ENCODE measurements around the gene ARHGAP35. TPM values are rescaled to one million over a fixed set of nuclear protein-coding genes. Genes with fewer than 3 reads are reported as not detected.
A peak's percentile ranks its signal among the peaks of the same experiment; 100 is the strongest.

ARHGAP35 gene
- total and polyA plus RNA-seq, 10 of the 15 experiments (the other 5 are each of a cell fraction or from before 2014, with no cell fraction given), result 0.85 to 29.9 (median 11.5) TPM

DNA sequence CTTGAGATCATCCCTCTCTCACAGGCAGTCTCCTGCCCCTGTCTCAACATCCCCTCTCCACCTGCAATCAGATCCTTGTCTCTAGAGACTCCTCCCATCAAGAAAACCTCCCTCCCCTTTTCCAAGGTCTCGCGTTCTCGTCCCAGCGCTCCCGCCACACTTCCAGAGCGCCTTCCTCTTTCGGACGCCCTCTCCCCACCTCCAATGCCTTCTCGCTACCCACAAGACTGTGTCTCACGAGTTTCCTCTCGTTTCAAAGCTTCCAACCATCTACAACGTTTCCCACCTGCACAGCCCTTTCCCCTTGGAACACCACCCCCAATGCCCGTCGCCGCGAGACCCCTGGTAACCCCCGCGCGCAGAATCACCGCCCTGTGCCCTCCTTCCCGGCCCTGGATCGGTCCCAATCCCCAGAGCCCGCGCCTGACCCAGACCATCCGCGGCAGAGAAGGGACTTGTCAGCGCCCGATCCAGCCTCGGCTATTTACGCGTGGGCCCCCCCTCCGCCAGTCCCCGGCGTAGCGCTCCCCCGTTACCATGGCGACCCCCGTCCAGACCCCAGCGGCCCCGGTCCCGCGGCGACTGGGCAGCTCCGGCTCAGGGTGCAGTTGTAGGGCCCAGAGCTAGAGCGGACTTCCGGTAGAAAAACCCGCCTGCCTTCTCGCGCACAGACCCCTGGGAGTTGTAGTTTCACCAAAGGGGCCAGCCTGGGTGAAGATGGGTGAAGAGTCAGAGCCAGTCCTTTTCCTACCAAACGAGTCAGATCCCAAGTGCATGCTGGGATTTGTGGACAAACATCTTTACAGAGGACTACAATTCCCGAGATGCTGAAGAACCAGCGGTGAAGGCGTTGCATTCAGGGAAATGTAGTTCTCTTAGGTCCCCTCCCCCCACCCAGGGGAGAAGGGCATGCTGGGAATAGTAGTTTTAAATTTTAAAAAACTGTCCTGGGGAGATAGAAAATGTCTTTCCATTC, 10.3 kb upstream of the ARHGAP35 start, which contains the start of gene AP2S1 (continued):
- no peak for TF ChIP-seq BCL11A (IDR thresholded peaks at IDR 0.05; ENCODE audit: low read depth, low read length)
- peak; percentile 72; the same call in 1 of the 2 replicates for TF ChIP-seq ESRRA (IDR thresholded peaks at IDR 0.05; ENCODE audit: low read length)
- no peak for TF ChIP-seq CHD4 (IDR thresholded peaks at IDR 0.05)
- peak; percentile 80 for TF ChIP-seq NR2C1 (IDR thresholded peaks at IDR 0.05)
- no peak for TF ChIP-seq BHLHE40 (IDR thresholded peaks at IDR 0.05; ENCODE audit: borderline replicate concordance in 1 of 2, low read depth in 2 of 2, low read length in 1 of 2)
- no peak for TF ChIP-seq PAX5 (IDR thresholded peaks at IDR 0.05; ENCODE audit: borderline replicate concordance, low read depth, low read length)
- TF ChIP-seq, protein P1, sequence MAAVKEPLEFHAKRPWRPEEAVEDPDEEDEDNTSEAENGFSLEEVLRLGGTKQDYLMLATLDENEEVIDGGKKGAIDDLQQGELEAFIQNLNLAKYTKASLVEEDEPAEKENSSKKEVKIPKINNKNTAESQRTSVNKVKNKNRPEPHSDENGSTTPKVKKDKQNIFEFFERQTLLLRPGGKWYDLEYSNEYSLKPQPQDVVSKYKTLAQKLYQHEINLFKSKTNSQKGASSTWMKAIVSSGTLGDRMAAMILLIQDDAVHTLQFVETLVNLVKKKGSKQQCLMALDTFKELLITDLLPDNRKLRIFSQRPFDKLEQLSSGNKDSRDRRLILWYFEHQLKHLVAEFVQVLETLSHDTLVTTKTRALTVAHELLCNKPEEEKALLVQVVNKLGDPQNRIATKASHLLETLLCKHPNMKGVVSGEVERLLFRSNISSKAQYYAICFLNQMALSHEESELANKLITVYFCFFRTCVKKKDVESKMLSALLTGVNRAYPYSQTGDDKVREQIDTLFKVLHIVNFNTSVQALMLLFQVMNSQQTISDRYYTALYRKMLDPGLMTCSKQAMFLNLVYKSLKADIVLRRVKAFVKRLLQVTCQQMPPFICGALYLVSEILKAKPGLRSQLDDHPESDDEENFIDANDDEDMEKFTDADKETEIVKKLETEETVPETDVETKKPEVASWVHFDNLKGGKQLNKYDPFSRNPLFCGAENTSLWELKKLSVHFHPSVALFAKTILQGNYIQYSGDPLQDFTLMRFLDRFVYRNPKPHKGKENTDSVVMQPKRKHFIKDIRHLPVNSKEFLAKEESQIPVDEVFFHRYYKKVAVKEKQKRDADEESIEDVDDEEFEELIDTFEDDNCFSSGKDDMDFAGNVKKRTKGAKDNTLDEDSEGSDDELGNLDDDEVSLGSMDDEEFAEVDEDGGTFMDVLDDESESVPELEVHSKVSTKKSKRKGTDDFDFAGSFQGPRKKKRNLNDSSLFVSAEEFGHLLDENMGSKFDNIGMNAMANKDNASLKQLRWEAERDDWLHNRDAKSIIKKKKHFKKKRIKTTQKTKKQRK (IDR thresholded peaks at IDR 0.05; ENCODE audit: low read depth, low read length), result no peak
- no peak for TF ChIP-seq KLF5 (IDR thresholded peaks at IDR 0.05; ENCODE audit: partially characterized antibody)
- no peak for TF ChIP-seq SP1 (IDR thresholded peaks at IDR 0.05; ENCODE audit: low read depth, low read length)
- no peak for TF ChIP-seq RAD21 (IDR thresholded peaks at IDR 0.05; ENCODE audit: insufficient read depth, low read depth, low read length)
- peak; percentile 73 for TF ChIP-seq MEF2A (IDR thresholded peaks at IDR 0.05; ENCODE audit: insufficient read depth, low read depth, low read length)
- peak; percentile 71; the same call in 1 of the 2 replicates for TF ChIP-seq TCF12 (IDR thresholded peaks at IDR 0.05; ENCODE audit: low read depth, low read length)
- no peak for TF ChIP-seq ZZZ3 (IDR thresholded peaks at IDR 0.05; ENCODE audit: control insufficient read depth, insufficient read length, low read depth)
- no peak for TF ChIP-seq NFYA (IDR thresholded peaks at IDR 0.05; ENCODE audit: borderline replicate concordance, low read depth, low read length)
- TF ChIP-seq TCF7 (IDR thresholded peaks at IDR 0.05; ENCODE audit: borderline replicate concordance), result no peak
- no peak; the same call in 1 of the 2 replicates for TF ChIP-seq STAT1 (conservative IDR thresholded peaks at IDR 0.05)
- TF ChIP-seq RCOR1 (conservative IDR thresholded peaks at IDR 0.05; ENCODE audit: low read depth, low read length), result no peak
- TF ChIP-seq FOS (IDR thresholded peaks at IDR 0.05; ENCODE audit: borderline replicate concordance, extremely low read depth, insufficient read length), result no peak
- 0 out of 2 replicates have a peak, but pooled peaks have one; percentile 23 for TF ChIP-seq SPI1 (IDR thresholded peaks at IDR 0.05; ENCODE audit: borderline replicate concordance, insufficient read depth, low read depth, low read length)
- TF ChIP-seq KDM1A (IDR thresholded peaks at IDR 0.05; ENCODE audit: borderline replicate concordance), result no peak
- no peak for TF ChIP-seq ZNF274 (IDR thresholded peaks at IDR 0.05; ENCODE audit: insufficient read depth, insufficient read length)
- TF ChIP-seq NRF1 (conservative IDR thresholded peaks at IDR 0.05; ENCODE audit: low read depth, low read length), result no peak
- TF ChIP-seq CREM (IDR thresholded peaks at IDR 0.05; ENCODE audit: low read depth), result peak; percentile 98
- peak; percentile 93 for TF ChIP-seq POLR2A (IDR thresholded peaks at IDR 0.05; ENCODE audit: low read depth, low read length)
- TF ChIP-seq, protein P2, sequence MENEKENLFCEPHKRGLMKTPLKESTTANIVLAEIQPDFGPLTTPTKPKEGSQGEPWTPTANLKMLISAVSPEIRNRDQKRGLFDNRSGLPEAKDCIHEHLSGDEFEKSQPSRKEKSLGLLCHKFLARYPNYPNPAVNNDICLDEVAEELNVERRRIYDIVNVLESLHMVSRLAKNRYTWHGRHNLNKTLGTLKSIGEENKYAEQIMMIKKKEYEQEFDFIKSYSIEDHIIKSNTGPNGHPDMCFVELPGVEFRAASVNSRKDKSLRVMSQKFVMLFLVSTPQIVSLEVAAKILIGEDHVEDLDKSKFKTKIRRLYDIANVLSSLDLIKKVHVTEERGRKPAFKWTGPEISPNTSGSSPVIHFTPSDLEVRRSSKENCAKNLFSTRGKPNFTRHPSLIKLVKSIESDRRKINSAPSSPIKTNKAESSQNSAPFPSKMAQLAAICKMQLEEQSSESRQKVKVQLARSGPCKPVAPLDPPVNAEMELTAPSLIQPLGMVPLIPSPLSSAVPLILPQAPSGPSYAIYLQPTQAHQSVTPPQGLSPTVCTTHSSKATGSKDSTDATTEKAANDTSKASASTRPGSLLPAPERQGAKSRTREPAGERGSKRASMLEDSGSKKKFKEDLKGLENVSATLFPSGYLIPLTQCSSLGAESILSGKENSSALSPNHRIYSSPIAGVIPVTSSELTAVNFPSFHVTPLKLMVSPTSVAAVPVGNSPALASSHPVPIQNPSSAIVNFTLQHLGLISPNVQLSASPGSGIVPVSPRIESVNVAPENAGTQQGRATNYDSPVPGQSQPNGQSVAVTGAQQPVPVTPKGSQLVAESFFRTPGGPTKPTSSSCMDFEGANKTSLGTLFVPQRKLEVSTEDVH (IDR thresholded peaks at IDR 0.05; ENCODE audit: low read depth, partially characterized antibody), result peak; percentile 70
- TF ChIP-seq SMAD5 (IDR thresholded peaks at IDR 0.05; ENCODE audit: low read depth), result no peak; the same call in 1 of the 2 replicates

Measured in GM12878 (cell line).